HepG2 (cell line): ENCODE measurements around the gene PWP2. TPM values are rescaled to one million over a fixed set of nuclear protein-coding genes. Genes with fewer than 3 reads are reported as not detected.
A peak's percentile ranks its signal among the peaks of the same experiment; 100 is the strongest.
"Not testable (repeated sequence)": the region's sequence is repeated elsewhere in the genome, so short reads cannot be mapped to it uniquely, and the experiment has no call there.

Source experiments
- ATAC-seq: fragments of 200-7000 bp; cut with Tn5 transposase; 3 replicates; pipeline ENCODE4 v1.9.1; 2020; ENCODE audit warnings: mild to moderate bottlenecking, moderate library complexity
- BruUV-seq: library from RNA; stranded (reverse); fragments of 400-500 nt; replicated peaks from 2 replicates; lab custom pipeline; 2021; lab: Mats Ljungman, UMichigan
- CTCF ChIA-PET: fragments of 300-600 bp; formaldehyde crosslinking; extraction: SDS; loops from one replicate; lab custom pipeline; 2021; ENCODE audit warnings: low total read pairs, inconsistent platforms, low intra/inter-chr PET ratio; lab: Yijun Ruan, JAX
- POLR2A ChIA-PET: fragments of 350-600 bp; sonication (Branson Sonifier 250); formaldehyde crosslinking; loops from one replicate; lab custom pipeline; 2020; ENCODE audit warnings: antibody characterized with exemption, inconsistent platforms; lab: Yijun Ruan, JAX
- DNase-seq: peaks from one replicate; pipeline ENCODE4 v3.0.0-alpha.2; 2015; ENCODE audit warnings: low spot score
- FAIRE-seq: peaks from 3 replicates; lab custom pipeline; 2011; peaks lifted over from hg19 to GRCh38; lab: Jason Lieb, UNC
- H2AFZ ChIP-seq: one replicate; pipeline ENCODE4 v1.6.1; 2011; ENCODE audit warnings: low read length, inconsistent platforms
- H3K27ac ChIP-seq: fragments of 300-600 bp; 3 replicates; pipeline ENCODE4 v1.8.0; 2011; ENCODE audit warnings: mixed run types, mild to moderate bottlenecking, mixed read lengths, low read length, inconsistent platforms; ENCODE audit not compliant: insufficient read depth; ENCODE audit errors: extremely low read length
- H3K27me3 ChIP-seq, 2 experiments: fragments of 200-600 bp in 1 of 2; 2 replicates in 1 of 2; 3 replicates in 1 of 2; pipeline versions ENCODE4 v1.6.0 to v1.8.0; 2011; ENCODE audit warnings: low read length in 2 of 2, mild to moderate bottlenecking in 2 of 2, moderate library complexity in 2 of 2, inconsistent platforms in 1 of 2; ENCODE audit not compliant: insufficient read depth in 2 of 2, control insufficient read depth in 1 of 2
- H3K36me3 ChIP-seq, 2 experiments: fragments of 200-600 bp in 1 of 2; replicated peaks in 1 of 2; 2 replicates in 1 of 2; 3 replicates in 1 of 2; pipeline versions ENCODE4 v1.5.1 to v1.8.0; 2011; ENCODE audit warnings: low read length in 2 of 2, inconsistent platforms in 1 of 2; ENCODE audit not compliant: insufficient read depth in 2 of 2, control insufficient read depth in 1 of 2
- H3K4me1 ChIP-seq: 2 replicates; pipeline ENCODE4 v1.5.1; 2012; ENCODE audit warnings: low read length, inconsistent platforms; ENCODE audit not compliant: insufficient read depth
- H3K4me2 ChIP-seq: 2 replicates; pipeline ENCODE4 v1.6.0; 2011; ENCODE audit warnings: low read depth, low read length, inconsistent platforms
- H3K4me3 ChIP-seq, 3 experiments: fragments of 200-600 bp in 1 of 3; sonication (generic), shearing (Covaris generic) in 1 of 3; replicated peaks in 1 of 3; 2 replicates each; pipeline ENCODE4 v1.5.1; 2011 to 2016; ENCODE audit warnings: low read length in 3 of 3, inconsistent platforms in 2 of 3, low read depth in 2 of 3, mild to moderate bottlenecking in 2 of 3, control low read depth in 1 of 3, mixed read lengths in 1 of 3; ENCODE audit not compliant: insufficient read depth in 1 of 3
- H3K79me2 ChIP-seq: one replicate; pipeline ENCODE4 v1.6.1; 2011; ENCODE audit warnings: low read length, inconsistent platforms; ENCODE audit not compliant: insufficient read depth
- H3K9ac ChIP-seq: 2 replicates; pipeline ENCODE4 v1.6.0; 2011; ENCODE audit warnings: mild to moderate bottlenecking, low read depth, low read length, inconsistent platforms; ENCODE audit not compliant: insufficient read depth
- H3K9me3 ChIP-seq: 2 replicates; pipeline ENCODE4 v1.5.1; 2012; ENCODE audit warnings: mild to moderate bottlenecking, low read length
- H4K20me1 ChIP-seq: 2 replicates; pipeline ENCODE4 v1.6.0; 2011; ENCODE audit warnings: inconsistent platforms, mild to moderate bottlenecking, low read length, moderate library complexity; ENCODE audit not compliant: insufficient read depth
- WGBS: methylation state at CpG from one replicate; pipeline ENCODE4 v1.1.6; 2017; ENCODE audit warnings: low lambda C conversion rate; 5-methylcytosine and 5-hydroxymethylcytosine counted together
- in situ Hi-C: cut with HindIII; loops from 2 replicates; pipeline ENCODE4 v1.10.0; 2017; ENCODE audit warnings: low pct_unique_long_range_greater_than_20kb; ENCODE audit not compliant: extremely low pct_ligation_motif_present
- intact Hi-C: fragments of 100-400 bp; cut with micrococcal nuclease; formaldehyde crosslinking; loops from one replicate; pipeline ENCODE4 v1.10.0; 2022; ENCODE audit not compliant: unreplicated experiment
- polyA plus RNA-seq, 8 experiments: library from polyadenylated mRNA; depleted of rRNA in 3 of 8; stranded (reverse) in 7 of 8; unstranded in 1 of 8; fragments of >200 nt; fragmentation: Illumina TruSeq in 4 of 8; extraction: Trizol in 4 of 8; gene quantifications; 2 replicates each; pipeline versions ENCODE4 v1.2.1 to v1.2.3, GENCODE V29; 2011 to 2016; ENCODE audit warnings: low read depth in 4 of 8, missing spikeins in 1 of 8, mixed read lengths in 1 of 8; ENCODE audit not compliant: insufficient read depth in 1 of 8
- total RNA-seq, 5 experiments: library from RNA; depleted of rRNA; stranded (reverse); fragments of >200 nt; fragmentation: Illumina TruSeq; extraction: Trizol; gene quantifications; 2 replicates each; pipeline ENCODE4 v1.2.3, GENCODE V29; 2016; ENCODE audit warnings: low read depth in 1 of 5

PWP2 gene
- total and polyA plus RNA-seq, 2 of the 13 experiments (the other 11 are each of a cell fraction or from before 2014, with no cell fraction given) = 7.7 to 17.0 TPM

DNA sequence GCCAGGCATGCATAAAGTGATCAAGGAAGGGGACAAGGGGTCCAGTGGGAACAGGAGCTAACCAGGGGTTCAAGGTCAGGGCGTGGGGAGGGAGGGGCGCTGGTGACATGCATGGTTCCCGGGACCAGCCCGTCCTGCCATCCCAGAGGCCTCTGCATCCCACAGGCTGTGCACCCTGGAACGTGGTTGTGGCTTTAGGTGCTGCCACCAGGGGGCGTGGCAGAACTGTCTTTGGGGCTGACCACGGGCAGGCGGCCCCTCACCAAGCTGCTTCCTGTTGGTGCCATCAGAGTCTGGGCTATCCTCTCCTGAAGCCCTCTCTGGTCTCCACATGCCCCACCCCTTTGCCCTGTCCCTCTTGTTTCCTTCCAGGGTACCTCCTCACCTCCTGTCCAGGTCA lies 39.9 kb downstream of the PWP2 start:
- no CpG with 5 or more reads among the region's 8 CpGs for WGBS
- in situ Hi-C loops, DNase-seq, H3K36me3 ChIP-seq, intact Hi-C loops, FAIRE-seq, H3K9me3 ChIP-seq, H3K4me3 ChIP-seq, H3K79me2 ChIP-seq, POLR2A ChIA-PET, H3K4me2 ChIP-seq, H4K20me1 ChIP-seq, H3K9ac ChIP-seq, H3K4me1 ChIP-seq, H3K27ac ChIP-seq, H3K27me3 ChIP-seq, CTCF ChIA-PET, H2AFZ ChIP-seq, BruUV-seq: not testable (repeated sequence)
- ATAC-seq = peak; percentile 85

DNA sequence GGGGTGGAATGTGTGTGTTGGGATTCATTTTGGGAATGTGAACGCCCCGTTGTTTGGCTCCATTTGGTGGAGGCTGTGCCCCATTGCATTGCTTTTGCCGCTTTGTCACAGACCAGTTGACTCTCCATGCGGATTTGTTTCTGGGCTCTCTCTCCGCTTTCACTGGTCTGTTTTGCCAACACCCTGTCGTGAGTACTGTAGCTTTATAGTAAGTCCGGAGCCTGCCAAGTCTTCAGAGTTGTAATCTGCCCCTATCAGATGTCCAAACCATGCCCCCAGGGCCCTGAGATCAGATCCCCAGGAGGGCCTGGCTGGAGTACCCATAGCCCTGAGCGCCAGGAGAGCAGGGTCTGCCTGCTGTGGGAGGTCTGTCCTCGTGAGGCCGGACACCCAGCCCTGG lies 43.1 kb downstream of the PWP2 start:
- DNase-seq, intact Hi-C loops, H4K20me1 ChIP-seq, CTCF ChIA-PET, H3K27me3 ChIP-seq, H3K4me2 ChIP-seq, H3K4me3 ChIP-seq, H3K9ac ChIP-seq, H3K36me3 ChIP-seq, POLR2A ChIA-PET, H3K79me2 ChIP-seq, H3K27ac ChIP-seq, FAIRE-seq, H2AFZ ChIP-seq, H3K9me3 ChIP-seq, in situ Hi-C loops, ATAC-seq, BruUV-seq, H3K4me1 ChIP-seq: not testable (repeated sequence)
- WGBS = no CpG with 5 or more reads among the region's 10 CpGs

- H3K4me1 ChIP-seq, H3K79me2 ChIP-seq, H4K20me1 ChIP-seq, BruUV-seq, in situ Hi-C loops, H2AFZ ChIP-seq, FAIRE-seq, H3K27me3 ChIP-seq, POLR2A ChIA-PET, ATAC-seq, H3K36me3 ChIP-seq, CTCF ChIA-PET, H3K4me2 ChIP-seq, H3K27ac ChIP-seq, intact Hi-C loops, H3K4me3 ChIP-seq, DNase-seq, H3K9ac ChIP-seq, H3K9me3 ChIP-seq: not testable (repeated sequence)
- 50% methylated on average over 2 of the region's 21 CpGs for WGBS
Observed at GRCh38 chr21:44153214-44153888, 46.2 kb downstream of the PWP2 start.

GRCh38 chr21:44153889-44154228 lies 46.7 kb downstream of the PWP2 start:
- DNase-seq, intact Hi-C loops, H3K27ac ChIP-seq, FAIRE-seq, in situ Hi-C loops, H3K4me1 ChIP-seq, H3K9ac ChIP-seq, H3K4me2 ChIP-seq, H4K20me1 ChIP-seq, H3K79me2 ChIP-seq, H3K36me3 ChIP-seq, POLR2A ChIA-PET, H3K27me3 ChIP-seq, ATAC-seq, BruUV-seq, H2AFZ ChIP-seq, CTCF ChIA-PET, H3K9me3 ChIP-seq, H3K4me3 ChIP-seq: not testable (repeated sequence)
- WGBS = 90% methylated on average over 2 of the region's 17 CpGs
